ENCODE results near the gene ECT2.
"Not testable (repeated sequence)": the region's sequence is repeated elsewhere in the genome, so short reads cannot be mapped to it uniquely, and the experiment has no call there.

ECT2 gene, protein sequence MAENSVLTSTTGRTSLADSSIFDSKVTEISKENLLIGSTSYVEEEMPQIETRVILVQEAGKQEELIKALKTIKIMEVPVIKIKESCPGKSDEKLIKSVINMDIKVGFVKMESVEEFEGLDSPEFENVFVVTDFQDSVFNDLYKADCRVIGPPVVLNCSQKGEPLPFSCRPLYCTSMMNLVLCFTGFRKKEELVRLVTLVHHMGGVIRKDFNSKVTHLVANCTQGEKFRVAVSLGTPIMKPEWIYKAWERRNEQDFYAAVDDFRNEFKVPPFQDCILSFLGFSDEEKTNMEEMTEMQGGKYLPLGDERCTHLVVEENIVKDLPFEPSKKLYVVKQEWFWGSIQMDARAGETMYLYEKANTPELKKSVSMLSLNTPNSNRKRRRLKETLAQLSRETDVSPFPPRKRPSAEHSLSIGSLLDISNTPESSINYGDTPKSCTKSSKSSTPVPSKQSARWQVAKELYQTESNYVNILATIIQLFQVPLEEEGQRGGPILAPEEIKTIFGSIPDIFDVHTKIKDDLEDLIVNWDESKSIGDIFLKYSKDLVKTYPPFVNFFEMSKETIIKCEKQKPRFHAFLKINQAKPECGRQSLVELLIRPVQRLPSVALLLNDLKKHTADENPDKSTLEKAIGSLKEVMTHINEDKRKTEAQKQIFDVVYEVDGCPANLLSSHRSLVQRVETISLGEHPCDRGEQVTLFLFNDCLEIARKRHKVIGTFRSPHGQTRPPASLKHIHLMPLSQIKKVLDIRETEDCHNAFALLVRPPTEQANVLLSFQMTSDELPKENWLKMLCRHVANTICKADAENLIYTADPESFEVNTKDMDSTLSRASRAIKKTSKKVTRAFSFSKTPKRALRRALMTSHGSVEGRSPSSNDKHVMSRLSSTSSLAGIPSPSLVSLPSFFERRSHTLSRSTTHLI

DNA sequence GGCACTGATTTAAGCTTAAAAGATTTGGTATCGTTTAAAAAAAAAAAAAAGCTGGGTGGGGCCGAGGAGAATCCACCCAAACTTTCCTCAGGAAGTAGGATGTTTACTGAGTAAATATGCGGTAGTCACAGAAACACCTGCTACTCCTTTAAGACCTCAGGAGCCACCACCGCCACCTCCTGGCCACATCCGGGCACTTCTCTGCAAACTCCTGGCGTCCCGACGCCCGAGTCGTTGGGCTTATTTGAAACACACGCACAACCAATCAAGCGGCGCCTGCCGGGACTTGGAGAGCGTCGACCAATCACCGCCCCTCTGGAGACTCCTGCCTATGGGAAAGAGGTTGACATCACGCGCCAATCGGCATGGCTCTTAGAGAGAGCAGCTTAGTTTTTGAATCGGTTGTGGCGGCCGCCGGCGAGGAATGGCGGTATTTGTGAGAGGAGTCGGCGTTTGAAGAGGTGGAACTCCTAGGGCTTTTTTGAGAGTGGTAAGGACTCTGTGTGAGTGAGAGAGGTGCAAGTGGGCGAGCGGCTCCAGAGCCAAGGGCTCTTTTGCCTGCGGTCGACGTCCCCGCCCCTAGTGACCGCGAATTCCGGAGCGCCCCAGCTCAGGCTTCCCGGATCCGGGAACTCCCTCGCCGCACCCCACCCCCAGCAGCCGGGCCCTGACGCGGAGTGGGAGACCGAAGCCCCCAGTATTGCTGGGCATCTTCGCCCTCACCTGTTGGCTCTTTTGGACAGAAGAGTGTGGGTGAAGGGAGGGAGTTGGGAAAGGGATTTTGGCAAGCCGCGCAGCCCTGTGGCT lies at the start of gene ECT2:
TSS of gene ECT2 (plus strand) at position 359 of the 807 bp plus-strand sequence. CDS start 3,805 bp downstream, outside the sequence.
- peak; percentile 99 for DNase-seq

DNA sequence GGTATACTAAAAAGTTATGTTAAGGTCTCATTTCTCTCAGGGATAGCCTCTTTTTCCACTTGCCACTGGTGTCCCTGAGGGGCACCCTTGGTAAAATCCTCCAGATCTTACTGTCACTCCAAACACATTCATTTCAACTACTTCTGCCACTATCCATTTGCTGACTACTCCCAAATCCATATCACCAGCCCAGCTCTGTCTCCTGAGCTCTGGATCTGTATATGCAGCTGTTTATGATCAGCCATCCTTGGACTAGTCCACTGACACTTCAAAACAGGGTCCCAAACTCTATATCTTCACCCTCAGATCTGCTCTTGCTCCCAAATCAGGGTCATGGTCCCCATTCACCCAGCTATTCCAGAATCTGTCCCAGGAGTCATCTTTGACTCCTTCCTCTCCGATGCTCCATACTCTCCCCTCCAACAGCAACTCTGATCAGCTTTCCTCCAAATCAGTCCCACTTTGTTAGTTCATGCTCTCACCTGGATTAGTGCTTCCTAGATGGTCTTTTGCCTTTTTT lies 49.5 kb upstream of the ECT2 start:
- no peak for DNase-seq

DNA sequence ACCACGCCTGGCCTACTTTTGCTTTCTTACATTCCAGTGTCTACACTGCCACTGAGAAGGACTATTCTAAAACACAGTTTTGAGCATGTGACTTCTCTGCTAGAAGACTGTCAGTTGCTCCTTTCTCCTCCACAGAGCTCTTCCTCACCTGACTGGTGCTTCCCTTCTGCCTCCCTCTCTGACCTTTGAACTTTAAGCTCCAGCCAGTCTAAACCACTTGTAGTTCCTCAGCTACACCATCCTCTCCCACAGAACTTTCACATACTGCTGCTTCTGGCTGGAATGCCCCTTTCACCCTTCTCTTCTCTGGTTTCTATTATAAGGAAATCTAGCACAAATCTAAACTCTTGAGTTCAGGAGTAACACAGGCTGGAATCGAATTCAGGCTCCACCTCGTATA lies 48.8 kb upstream of the ECT2 start:
- DNase-seq, result no peak

GRCh38 chr3:172702256-172702655 lies 48.3 kb upstream of the ECT2 start:
- no peak for DNase-seq

- DNase-seq, result not testable (repeated sequence)
These were observed 47.8 kb upstream of the ECT2 start for GRCh38 chr3:172702731-172703130.

DNA sequence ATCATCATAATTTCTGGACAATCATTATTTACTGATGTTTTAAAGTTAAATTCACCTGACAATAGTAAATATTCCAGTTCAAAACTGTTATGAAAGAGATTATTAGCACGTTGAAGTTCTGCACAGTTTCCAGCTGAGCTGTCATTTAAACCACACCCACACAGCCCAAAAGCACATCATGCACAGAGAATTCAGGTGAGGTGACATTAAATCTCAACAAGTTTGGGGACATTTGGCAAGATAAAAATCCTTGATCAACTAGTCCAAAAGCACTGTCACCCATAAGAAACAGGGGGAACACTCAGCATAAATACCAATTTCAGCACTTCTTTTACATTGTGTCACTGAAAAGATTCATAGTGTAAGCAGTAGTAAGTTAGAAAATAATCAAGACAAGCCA lies 46.5 kb upstream of the ECT2 start:
- no peak for DNase-seq

- no peak for DNase-seq
These were observed 45.4 kb upstream of the ECT2 start for GRCh38 chr3:172705170-172705569.

GRCh38 chr3:172707030-172707429 lies 43.5 kb upstream of the ECT2 start:
- DNase-seq, result no peak

- no peak for DNase-seq
These were observed 42.6 kb upstream of the ECT2 start for GRCh38 chr3:172707967-172708366.

DNA sequence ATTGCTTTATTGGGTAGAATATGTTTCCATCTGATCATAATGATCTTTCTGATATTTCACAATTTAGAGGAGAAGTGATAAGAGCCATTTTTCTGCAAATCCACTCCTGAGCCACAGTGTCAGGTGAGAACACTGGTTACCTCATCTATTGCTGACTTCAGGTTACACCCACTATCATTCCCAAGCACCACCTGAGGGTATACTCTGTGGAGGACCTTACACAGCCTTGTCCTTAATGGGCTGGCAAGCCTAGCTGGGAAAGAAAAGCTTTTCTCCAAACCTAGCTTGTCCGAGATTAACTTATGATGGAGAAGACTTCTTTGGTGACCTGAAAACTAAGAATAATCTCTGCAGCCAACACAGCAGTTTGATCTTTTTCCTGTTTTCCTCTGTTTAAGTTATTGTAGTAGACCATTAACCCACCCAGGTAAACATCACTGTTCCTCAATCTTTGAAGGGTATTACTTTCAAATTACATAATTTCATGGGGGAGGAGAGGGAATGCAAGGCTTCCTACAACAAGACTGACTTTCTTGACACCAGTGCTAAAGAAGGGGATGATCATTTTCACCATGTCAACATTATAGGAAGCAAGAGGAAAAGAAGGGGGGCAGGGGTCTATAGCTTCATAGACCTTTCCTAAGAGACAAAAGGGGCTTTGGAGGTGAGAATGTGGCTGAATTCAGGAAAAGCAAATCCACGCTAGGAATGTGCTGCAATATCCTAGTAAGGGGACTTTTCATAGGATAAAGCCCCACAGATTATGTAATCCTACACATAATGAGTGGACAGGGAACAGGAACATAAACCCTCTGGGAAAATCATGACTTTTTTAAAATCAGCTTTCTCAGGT lies 41.4 kb upstream of the ECT2 start:
- no peak for DNase-seq

GRCh38 chr3:172709774-172710663 lies 40.5 kb upstream of the ECT2 start:
- DNase-seq, result no peak

- peak; percentile 81 for DNase-seq
These were observed 39.7 kb upstream of the ECT2 start, which contains the start of gene NCEH1 for GRCh38 chr3:172710664-172711453. Gene NCEH1 (minus strand): TSS chr3:172711067. CDS start chr3:172710984, 83 bp downstream.

- DNase-seq, result no peak
These were observed 39.1 kb upstream of the ECT2 start for GRCh38 chr3:172711454-172711795.

DNA sequence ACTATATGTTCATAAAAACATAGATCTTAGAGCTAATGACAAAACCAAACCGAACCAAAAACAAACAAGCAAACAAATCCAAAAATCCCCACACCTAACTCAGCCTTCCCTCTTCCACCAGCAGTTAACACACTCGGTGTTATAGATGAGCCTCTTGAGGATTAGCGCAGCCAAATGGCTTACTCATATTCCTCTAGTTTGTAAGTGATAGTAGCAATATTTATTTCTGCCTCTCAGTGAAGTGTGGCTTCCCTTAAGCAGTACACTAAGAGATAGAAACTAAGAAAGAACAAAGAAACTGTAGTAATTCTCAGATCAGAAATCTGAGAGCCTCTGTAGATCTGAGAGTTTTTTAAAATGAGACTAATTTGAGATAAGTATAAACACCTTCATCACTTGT lies 37.2 kb upstream of the ECT2 start:
- DNase-seq, result no peak

DNA sequence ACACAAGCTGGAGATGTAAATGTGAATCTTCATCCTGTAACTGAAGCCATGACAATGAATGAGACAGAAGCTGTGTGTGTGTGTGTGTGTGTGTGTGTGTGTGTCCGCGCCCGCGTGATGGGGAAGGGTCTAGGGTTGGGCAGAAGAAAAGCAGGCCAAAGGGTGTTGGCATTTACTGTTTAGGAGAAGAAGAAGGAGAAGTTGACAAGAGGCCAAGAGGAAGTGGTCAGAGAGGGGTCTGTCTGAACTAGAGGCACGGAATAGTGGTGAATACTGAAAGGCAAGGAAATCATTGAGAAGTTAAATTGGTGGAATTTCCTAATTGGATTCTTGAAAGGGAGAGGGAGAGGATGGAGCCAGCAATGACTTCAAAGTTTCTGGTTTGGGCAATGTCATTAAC lies 34.0 kb upstream of the ECT2 start:
- no peak for DNase-seq

DNA sequence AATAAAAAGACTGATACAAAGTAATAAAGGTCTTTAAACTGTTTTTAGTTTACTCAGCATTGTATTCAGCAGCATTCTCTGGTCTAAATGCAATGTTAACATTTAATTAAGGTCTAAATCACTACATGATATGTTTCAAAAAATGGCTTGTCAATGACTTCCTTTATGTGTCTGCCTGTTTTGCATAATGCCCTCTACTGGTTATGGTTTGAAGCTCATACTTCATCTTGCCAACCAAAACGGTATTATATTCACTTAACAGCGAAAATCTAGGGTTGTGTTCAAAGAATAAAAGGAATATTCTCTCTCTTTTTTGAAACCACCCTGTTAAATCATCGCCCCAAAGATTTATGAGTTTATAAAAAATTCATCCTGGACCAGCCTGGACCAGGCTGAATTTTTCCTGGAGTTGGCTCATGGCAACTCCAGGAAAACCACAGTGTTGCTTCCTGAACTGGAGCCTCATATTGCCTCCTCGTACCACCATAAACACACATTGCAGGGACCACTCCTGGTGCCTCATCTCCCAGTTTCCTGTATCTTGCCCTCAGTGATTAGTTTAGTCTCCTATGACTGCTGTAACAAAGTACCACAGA lies 32.9 kb upstream of the ECT2 start:
- DNase-seq, result peak; percentile 18

DNA sequence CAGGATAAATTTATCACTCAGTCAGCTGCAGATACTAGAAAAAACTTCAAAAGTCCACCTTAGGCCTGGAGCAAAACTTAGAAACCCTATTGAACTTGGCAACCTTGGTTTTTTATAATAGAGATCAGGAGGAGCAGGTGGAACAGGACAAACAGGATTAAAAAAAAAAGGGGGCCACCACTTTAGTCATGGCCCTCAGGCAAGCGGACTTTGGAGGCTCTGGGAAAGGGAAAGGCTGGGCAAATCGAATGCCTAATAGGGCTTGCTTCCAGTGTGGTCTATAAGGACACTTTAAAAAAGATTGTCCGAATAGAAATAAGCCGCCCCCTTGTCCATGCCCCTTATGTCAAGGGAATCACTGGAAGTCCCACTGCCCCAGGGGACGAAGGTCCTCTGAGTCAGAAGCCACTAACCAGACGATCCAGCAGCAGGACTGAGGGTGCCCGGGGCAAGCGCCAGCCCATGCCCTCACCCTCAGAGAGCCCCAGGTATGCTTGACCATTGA lies 27.9 kb upstream of the ECT2 start:
- DNase-seq, result not testable (repeated sequence)

DNA sequence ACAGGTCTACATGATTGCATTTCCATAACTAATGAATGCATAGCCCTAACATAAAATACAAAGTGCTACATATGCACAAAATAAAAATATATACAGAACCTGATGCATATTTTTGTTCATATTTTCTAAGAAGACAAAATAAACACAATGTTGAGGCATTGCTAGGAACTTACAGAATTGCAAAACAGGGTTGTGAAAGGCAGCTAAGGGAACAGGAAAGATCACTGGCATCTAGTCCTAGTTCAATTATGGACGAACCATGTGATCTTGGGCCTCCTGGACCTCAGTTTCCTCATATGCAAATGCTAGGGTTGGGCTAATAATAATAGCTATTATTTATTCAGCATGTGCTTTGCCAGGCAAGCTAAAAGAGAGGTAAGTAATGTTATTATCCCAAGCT lies 24.1 kb upstream of the ECT2 start:
- no peak for DNase-seq

DNA sequence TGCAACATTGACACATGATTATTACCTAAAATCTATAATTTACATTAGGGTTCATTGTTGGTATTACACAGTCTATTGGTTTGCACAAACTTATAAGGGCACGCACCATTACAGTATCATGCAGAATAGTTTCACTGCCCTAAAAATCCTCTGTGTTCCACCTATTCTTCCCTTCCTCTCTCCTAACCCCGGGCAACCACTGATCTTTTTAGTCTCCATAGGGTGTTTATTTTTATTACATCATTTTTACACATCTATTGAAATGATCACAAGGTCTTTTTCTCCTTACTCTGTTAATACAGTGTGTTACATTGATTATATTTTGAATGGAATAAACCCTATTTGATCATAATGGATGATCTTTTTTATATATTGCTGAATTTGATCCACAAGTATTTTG lies 15.5 kb upstream of the ECT2 start:
- DNase-seq, result no peak
